PC-3 (cell line): ENCODE data around the gene R3HCC1L. TPM values are rescaled to one million over a fixed set of nuclear protein-coding genes. Genes with fewer than 3 reads are reported as not detected.

Source experiments
- ATAC-seq: fragments of 200-7000 bp; cut with Tn5 transposase; 2 replicates; pipeline ENCODE4 v1.9.1; 2020; ENCODE audit warnings: mild to moderate bottlenecking, moderate library complexity
- BruUV-seq: library from RNA; stranded (reverse); fragments of 400-500 nt; replicated peaks from 2 replicates; lab custom pipeline; 2021; lab: Mats Ljungman, UMichigan
- CTCF ChIA-PET: fragments of 300-600 bp; sonication (Branson Sonifier 250); formaldehyde crosslinking; loops from one replicate; lab custom pipeline; 2022; ENCODE audit warnings: antibody characterized with exemption; lab: Charles Lee
- POLR2A ChIA-PET: fragments of 300-600 bp; sonication (Branson Sonifier 250); formaldehyde crosslinking; loops from one replicate; lab custom pipeline; 2022; ENCODE audit warnings: antibody characterized with exemption; ENCODE audit not compliant: unreplicated experiment; lab: Charles Lee
- DNase-seq: peaks from one replicate; pipeline ENCODE4 v3.0.0-alpha.2; 2015
- H2AFZ ChIP-seq: fragments of 300-600 bp; sonication (generic); 2 replicates; pipeline ENCODE4 v1.6.0; 2016; ENCODE audit warnings: antibody characterized with exemption, low read length
- H3F3A ChIP-seq: fragments of 300-600 bp; sonication (generic); one replicate; pipeline ENCODE4 v1.6.0; 2017; ENCODE audit warnings: antibody characterized with exemption, low read length, control low read depth, mild to moderate bottlenecking; ENCODE audit not compliant: unreplicated experiment
- H3K27ac ChIP-seq: fragments of 300-600 bp; sonication (generic); 2 replicates; pipeline ENCODE4 v1.5.1; 2016; ENCODE audit warnings: mild to moderate bottlenecking, low read length
- H3K27me3 ChIP-seq: fragments of 300-600 bp; sonication (generic); 2 replicates; pipeline ENCODE4 v1.6.1; 2016; ENCODE audit warnings: low read length, mixed read lengths
- H3K36me3 ChIP-seq: fragments of 300-600 bp; sonication (generic); 2 replicates; pipeline ENCODE4 v1.6.1; 2016; ENCODE audit warnings: low read depth, mixed run types, low read length, mixed read lengths
- H3K4me1 ChIP-seq: fragments of 300-600 bp; sonication (generic); 2 replicates; pipeline ENCODE4 v1.5.1; 2016; ENCODE audit warnings: low read length; ENCODE audit not compliant: insufficient read depth
- H3K4me2 ChIP-seq: fragments of 300-600 bp; sonication (generic); 2 replicates; pipeline ENCODE4 v1.6.0; 2016; ENCODE audit warnings: low read length
- H3K4me3 ChIP-seq: fragments of 300-600 bp; sonication (generic); 2 replicates; pipeline ENCODE4 v1.5.1; 2016; ENCODE audit warnings: mild to moderate bottlenecking, low read length, mixed read lengths
- H3K79me2 ChIP-seq: fragments of 300-600 bp; sonication (generic); 2 replicates; pipeline ENCODE4 v1.6.1; 2017; ENCODE audit warnings: low read length, mixed read lengths
- H3K9ac ChIP-seq: fragments of 300-600 bp; sonication (generic); 2 replicates; pipeline ENCODE4 v1.6.0; 2016; ENCODE audit warnings: mild to moderate bottlenecking, low read length
- H3K9me2 ChIP-seq: fragments of 300-600 bp; sonication (generic); replicated peaks from 2 replicates; pipeline ENCODE4 v1.6.1; 2016; ENCODE audit warnings: mixed run types, low read length, mixed read lengths
- H3K9me3 ChIP-seq: fragments of 300-600 bp; sonication (generic); 2 replicates; pipeline ENCODE4 v1.6.1; 2016; ENCODE audit warnings: low read length, mixed read lengths
- H4K20me1 ChIP-seq: fragments of 300-600 bp; sonication (generic); 2 replicates; pipeline ENCODE4 v1.6.1; 2016; ENCODE audit warnings: low read length, mixed read lengths
- EZH2 ChIP-seq: fragments of 300-600 bp; sonication (generic); IDR thresholded peaks from one replicate; pipeline ENCODE4 v1.6.1; 2017; ENCODE audit warnings: antibody characterized with exemption, mild to moderate bottlenecking, low read length; ENCODE audit not compliant: unreplicated experiment
- EZH2phosphoT487 ChIP-seq: fragments of 300-600 bp; sonication (generic); IDR thresholded peaks from 2 replicates; pipeline ENCODE4 v1.6.1; 2018; ENCODE audit warnings: mild to moderate bottlenecking, antibody characterized with exemption, low read length, borderline replicate concordance
- intact Hi-C: fragments of 100-400 bp; cut with micrococcal nuclease; formaldehyde crosslinking; loops from 2 replicates; pipeline ENCODE4 v1.9.0; 2023
- total RNA-seq: library from RNA; depleted of rRNA; stranded (reverse); fragments of >200 nt; gene quantifications from 2 replicates; pipeline ENCODE4 v1.2.3, GENCODE V29; 2014
- TF ChIP-seq, protein P1 (sequence below): fragments of 300-600 bp; sonication (generic); conservative IDR thresholded peaks from 2 replicates; pipeline ENCODE4 v1.5.1; 2017; ENCODE audit warnings: antibody characterized with exemption, low read depth, mild to moderate bottlenecking, low read length

The R3HCC1L gene
- total RNA-seq, 1 experiment from 2014 or later: 15.3 TPM

DNA sequence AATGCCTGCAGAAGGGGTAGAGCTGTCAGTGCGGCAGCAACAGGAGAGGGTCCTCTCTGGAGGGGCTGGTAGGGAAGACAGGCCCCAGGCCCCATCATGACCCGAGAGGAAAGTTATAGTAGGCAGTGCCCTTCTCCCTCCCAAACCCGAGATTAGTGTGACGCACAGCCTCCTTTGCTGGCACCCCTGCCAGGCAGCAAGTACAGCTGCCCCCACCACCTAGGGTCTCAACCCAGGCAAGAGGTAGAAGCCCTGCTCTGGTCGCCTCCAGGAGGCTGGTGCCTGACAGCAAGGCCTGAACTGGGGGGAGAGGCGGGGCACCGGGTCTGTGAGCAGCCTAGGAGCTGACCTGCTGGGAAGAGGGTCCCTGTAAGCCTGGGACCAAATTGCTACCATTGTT lies 118.0 kb downstream of the R3HCC1L start:
- peaks cover 5% of the 10 kb centered on the region; the same call in 1 of the 2 replicates for H3K36me3 ChIP-seq
- no peaks in the 10 kb centered on the region for H3K9me3 ChIP-seq
- POLR2A ChIA-PET: no interaction called here
- no peaks in the 10 kb centered on the region for H3K4me1 ChIP-seq
- no peaks in the 10 kb centered on the region for H4K20me1 ChIP-seq
- DNase-seq (no peak), ATAC-seq (no peak)
- no TSS peak for BruUV-seq
- no peak overlapping the region for H2AFZ ChIP-seq
- no peaks in the 10 kb centered on the region for H3K27me3 ChIP-seq
- H3K4me2 ChIP-seq: no peak overlapping the region
- no peaks in the 10 kb centered on the region for H3F3A ChIP-seq
- H3K27ac ChIP-seq: no peak overlapping the region
- H3K9ac ChIP-seq: no peak overlapping the region
- CTCF ChIA-PET: no interaction called here
- intact Hi-C loops: no loop called here
- no peak overlapping the region for H3K4me3 ChIP-seq
- TF ChIP-seq, protein P1, sequence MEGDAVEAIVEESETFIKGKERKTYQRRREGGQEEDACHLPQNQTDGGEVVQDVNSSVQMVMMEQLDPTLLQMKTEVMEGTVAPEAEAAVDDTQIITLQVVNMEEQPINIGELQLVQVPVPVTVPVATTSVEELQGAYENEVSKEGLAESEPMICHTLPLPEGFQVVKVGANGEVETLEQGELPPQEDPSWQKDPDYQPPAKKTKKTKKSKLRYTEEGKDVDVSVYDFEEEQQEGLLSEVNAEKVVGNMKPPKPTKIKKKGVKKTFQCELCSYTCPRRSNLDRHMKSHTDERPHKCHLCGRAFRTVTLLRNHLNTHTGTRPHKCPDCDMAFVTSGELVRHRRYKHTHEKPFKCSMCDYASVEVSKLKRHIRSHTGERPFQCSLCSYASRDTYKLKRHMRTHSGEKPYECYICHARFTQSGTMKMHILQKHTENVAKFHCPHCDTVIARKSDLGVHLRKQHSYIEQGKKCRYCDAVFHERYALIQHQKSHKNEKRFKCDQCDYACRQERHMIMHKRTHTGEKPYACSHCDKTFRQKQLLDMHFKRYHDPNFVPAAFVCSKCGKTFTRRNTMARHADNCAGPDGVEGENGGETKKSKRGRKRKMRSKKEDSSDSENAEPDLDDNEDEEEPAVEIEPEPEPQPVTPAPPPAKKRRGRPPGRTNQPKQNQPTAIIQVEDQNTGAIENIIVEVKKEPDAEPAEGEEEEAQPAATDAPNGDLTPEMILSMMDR: no peak
- TF ChIP-seq EZH2phosphoT487: no peak
- no peak for TF ChIP-seq EZH2
- H3K9me2 ChIP-seq: no peaks in the 10 kb centered on the region
- H3K79me2 ChIP-seq: no peaks in the 10 kb centered on the region

DNA sequence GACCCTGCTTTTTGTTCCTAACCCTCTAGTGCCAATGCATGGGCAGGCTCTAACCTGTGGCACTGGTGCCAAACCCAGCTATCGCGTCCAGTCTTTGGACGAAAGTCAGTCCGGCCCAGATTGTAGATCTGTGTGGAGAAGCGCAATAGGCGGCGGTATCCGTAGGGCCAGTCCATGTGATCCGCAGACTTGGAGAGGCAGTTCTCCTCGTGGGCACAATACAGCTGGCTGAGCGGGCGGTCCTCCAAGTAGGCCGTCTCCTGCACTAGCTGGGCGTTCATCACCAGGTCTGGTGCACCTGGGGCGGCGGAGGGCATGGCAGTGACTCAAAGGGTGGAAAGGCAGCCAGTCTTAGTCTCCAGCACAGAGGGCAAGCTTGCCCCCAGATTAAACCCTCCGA lies 119.0 kb downstream of the R3HCC1L start:
- Histone ChIP-seq H3K4me2 (no peak overlapping the region), H4K20me1 (no peaks in the 10 kb centered on the region), H3K4me3 (no peak overlapping the region), H2AFZ (no peak overlapping the region), H3K79me2 (no peaks in the 10 kb centered on the region), H3K9me2 (no peaks in the 10 kb centered on the region), H3K27me3 (no peaks in the 10 kb centered on the region), H3K4me1 (no peaks in the 10 kb centered on the region), H3K9me3 (no peaks in the 10 kb centered on the region), H3K9ac (no peak overlapping the region), H3K36me3 (peaks cover 2% of the 10 kb centered on the region; the same call in 1 of the 2 replicates), H3K27ac (no peak overlapping the region), H3F3A (no peaks in the 10 kb centered on the region)
- BruUV-seq: no TSS peak
- ChIA-PET CTCF (no interaction called here), POLR2A (no interaction called here)
- ATAC-seq: no peak
- TF ChIP-seq, protein P1: no peak
- TF ChIP-seq EZH2phosphoT487 (no peak), EZH2 (no peak)
- intact Hi-C loops: no loop called here
- DNase-seq: no peak

DNA sequence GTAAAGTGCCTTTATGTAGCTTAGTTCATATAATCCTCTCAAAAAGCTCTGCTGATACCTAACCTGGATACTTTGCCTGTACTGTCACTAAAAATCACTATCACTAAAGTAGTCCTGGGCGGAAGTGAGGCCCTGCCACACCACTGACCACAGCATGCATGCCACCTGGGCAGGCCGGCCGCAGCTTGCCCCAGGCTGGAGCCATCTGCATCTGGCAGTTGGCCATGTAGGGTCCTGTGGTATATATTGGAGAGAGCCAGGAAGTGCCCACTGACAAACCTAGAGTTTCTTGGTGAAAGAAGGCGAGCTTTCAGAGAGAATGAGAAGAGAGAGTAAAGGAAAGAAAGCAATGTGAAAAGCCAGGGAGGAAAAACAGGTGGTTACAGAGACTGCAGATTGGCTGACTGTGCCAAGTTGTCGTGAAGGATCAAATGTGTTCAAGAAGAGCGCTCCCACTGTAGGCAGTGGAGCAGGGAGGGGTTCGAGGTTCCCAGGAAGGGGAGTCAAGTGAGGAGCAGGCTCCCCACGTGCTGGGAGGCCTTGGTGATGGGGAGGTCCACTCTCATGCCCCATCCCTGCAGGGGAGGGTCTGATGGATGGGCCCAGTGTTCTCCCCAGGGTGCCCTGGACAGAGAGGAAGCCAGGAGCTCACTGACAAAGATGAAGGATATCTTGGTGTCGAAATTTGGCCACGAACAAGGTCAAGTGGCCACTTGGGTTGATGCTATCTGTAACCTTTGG lies 119.9 kb downstream of the R3HCC1L start:
- no peaks in the 10 kb centered on the region for H3F3A ChIP-seq
- no peaks in the 10 kb centered on the region for H3K27me3 ChIP-seq
- H3K9me3 ChIP-seq: no peaks in the 10 kb centered on the region
- H3K4me1 ChIP-seq: peaks cover 8% of the 10 kb centered on the region
- H3K27ac ChIP-seq: no peak overlapping the region
- no peaks in the 10 kb centered on the region for H3K79me2 ChIP-seq
- H3K9me2 ChIP-seq: no peaks in the 10 kb centered on the region
- no peak overlapping the region for H2AFZ ChIP-seq
- no TSS peak for BruUV-seq
- TF ChIP-seq EZH2phosphoT487 (no peak), EZH2 (no peak)
- TF ChIP-seq, protein P1: no peak
- ChIA-PET POLR2A (no interaction called here), CTCF (no interaction called here)
- no peak for DNase-seq
- ATAC-seq: no peak
- no peak overlapping the region for H3K9ac ChIP-seq
- no peaks in the 10 kb centered on the region for H4K20me1 ChIP-seq
- no peaks in the 10 kb centered on the region for H3K36me3 ChIP-seq
- no peak overlapping the region for H3K4me3 ChIP-seq
- intact Hi-C loops: no loop called here
- H3K4me2 ChIP-seq: no peak overlapping the region
